Mesenchymal stem cell (in vitro differentiated cells and primary cell): ENCODE results near the gene CIAO2A.

ENCODE experiments used
- DNase-seq: peaks from one replicate; pipeline ENCODE4 v3.0.0-alpha.2; 2013
- H2AFZ ChIP-seq: one replicate; pipeline ENCODE4 v1.6.1; 2013; ENCODE audit warnings: low read depth, mild to moderate bottlenecking, control low read depth, inconsistent platforms, low read length, moderate library complexity
- H2AK5ac ChIP-seq: 2 replicates; pipeline ENCODE4 v1.6.1; 2013; ENCODE audit warnings: low read length, moderate library complexity, mild to moderate bottlenecking, inconsistent platforms; ENCODE audit not compliant: severe bottlenecking
- H2BK120ac ChIP-seq: one replicate; pipeline ENCODE4 v1.6.1; 2013; ENCODE audit warnings: low read depth, mild to moderate bottlenecking, inconsistent platforms, low read length, moderate library complexity
- H2BK12ac ChIP-seq, 2 experiments: one replicate each; pipeline ENCODE4 v1.6.1; 2013; ENCODE audit warnings: inconsistent platforms in 2 of 2, low read length in 2 of 2, mild to moderate bottlenecking in 2 of 2, moderate library complexity in 2 of 2, control low read depth in 1 of 2
- H2BK15ac ChIP-seq: one replicate; pipeline ENCODE4 v1.6.1; 2013; ENCODE audit warnings: mild to moderate bottlenecking, low read depth, inconsistent platforms; ENCODE audit not compliant: poor library complexity, severe bottlenecking
- H2BK5ac ChIP-seq: 2 replicates; pipeline ENCODE4 v1.6.1; 2013; ENCODE audit warnings: low read depth, mild to moderate bottlenecking, low read length, control low read depth, inconsistent platforms; ENCODE audit not compliant: poor library complexity, severe bottlenecking
- H3K14ac ChIP-seq, 2 experiments: one replicate each; pipeline ENCODE4 v1.6.1; 2013; ENCODE audit warnings: inconsistent platforms in 2 of 2, low read length in 2 of 2, control low read depth in 1 of 2, mild to moderate bottlenecking in 1 of 2, moderate library complexity in 1 of 2
- H3K18ac ChIP-seq, 2 experiments: one replicate each; pipeline ENCODE4 v1.6.1; 2013; ENCODE audit warnings: inconsistent platforms in 2 of 2, low read length in 2 of 2, control low read depth in 1 of 2, low read depth in 1 of 2, mild to moderate bottlenecking in 1 of 2
- H3K23ac ChIP-seq, 2 experiments: one replicate each; pipeline ENCODE4 v1.6.1; 2013; ENCODE audit warnings: inconsistent platforms in 2 of 2, low read length in 2 of 2, mild to moderate bottlenecking in 2 of 2, moderate library complexity in 2 of 2, control low read depth in 1 of 2
- H3K27ac ChIP-seq: 2 replicates; pipeline ENCODE4 v1.5.1; 2013; ENCODE audit warnings: mild to moderate bottlenecking, moderate library complexity, low read length, control low read depth, inconsistent platforms; ENCODE audit not compliant: poor library complexity, severe bottlenecking
- H3K27me3 ChIP-seq, 2 experiments: 2 replicates each; pipeline versions ENCODE4 v1.6.1 to v1.7.0; 2013; ENCODE audit warnings: low read length in 2 of 2, mild to moderate bottlenecking in 2 of 2, moderate library complexity in 2 of 2, control low read depth in 1 of 2, inconsistent platforms in 1 of 2; ENCODE audit not compliant: control insufficient read depth in 1 of 2, insufficient read depth in 1 of 2
- H3K36me3 ChIP-seq, 2 experiments: 2 replicates each; pipeline versions ENCODE4 v1.6.1 to v1.7.0; 2013; ENCODE audit warnings: low read length in 2 of 2, control low read depth in 1 of 2, inconsistent platforms in 1 of 2, low read depth in 1 of 2, mild to moderate bottlenecking in 1 of 2; ENCODE audit not compliant: insufficient read depth in 2 of 2, control insufficient read depth in 1 of 2
- H3K4ac ChIP-seq, 2 experiments: one replicate each; pipeline ENCODE4 v1.6.1; 2013; ENCODE audit warnings: inconsistent platforms in 2 of 2, low read length in 2 of 2, mild to moderate bottlenecking in 2 of 2, moderate library complexity in 2 of 2, control low read depth in 1 of 2, low read depth in 1 of 2
- H3K4me1 ChIP-seq: 2 replicates; pipeline ENCODE4 v1.6.1; 2013; ENCODE audit warnings: low read depth, low read length, control low read depth; ENCODE audit not compliant: control insufficient read depth, insufficient read depth
- H3K4me2 ChIP-seq: 2 replicates; pipeline ENCODE4 v1.6.1; 2013; ENCODE audit warnings: low read length, mild to moderate bottlenecking, inconsistent platforms; ENCODE audit not compliant: poor library complexity, severe bottlenecking
- H3K4me3 ChIP-seq, 2 experiments: 2 replicates each; pipeline versions ENCODE4 v1.5.1 to v1.7.0; 2013; ENCODE audit warnings: low read length in 2 of 2, mild to moderate bottlenecking in 2 of 2, control low read depth in 1 of 2, low read depth in 1 of 2; ENCODE audit not compliant: insufficient read depth in 1 of 2
- H3K79me1 ChIP-seq: replicated peaks from 2 replicates; pipeline ENCODE4 v1.6.1; 2013; ENCODE audit warnings: mild to moderate bottlenecking, control low read depth, low read length, inconsistent platforms; ENCODE audit not compliant: poor library complexity, severe bottlenecking
- H3K9ac ChIP-seq: 2 replicates; pipeline ENCODE4 v1.7.0; 2013; ENCODE audit warnings: mild to moderate bottlenecking, low read length, moderate library complexity
- H3K9me3 ChIP-seq: 2 replicates; pipeline ENCODE4 v1.7.0; 2013; ENCODE audit warnings: mild to moderate bottlenecking, low read length; ENCODE audit not compliant: control insufficient read depth
- H4K8ac ChIP-seq: one replicate; pipeline ENCODE4 v1.6.1; 2013; ENCODE audit warnings: inconsistent platforms, mild to moderate bottlenecking, low read length, moderate library complexity
- H4K91ac ChIP-seq: one replicate; pipeline ENCODE4 v1.6.1; 2013; ENCODE audit warnings: mild to moderate bottlenecking, low read length, inconsistent platforms
- WGBS: methylation state at CpG from one replicate; pipeline ENCODE4 v1.1.7; 2013; ENCODE audit warnings: mixed read lengths; 5-methylcytosine and 5-hydroxymethylcytosine counted together

The CIAO2A gene

DNA sequence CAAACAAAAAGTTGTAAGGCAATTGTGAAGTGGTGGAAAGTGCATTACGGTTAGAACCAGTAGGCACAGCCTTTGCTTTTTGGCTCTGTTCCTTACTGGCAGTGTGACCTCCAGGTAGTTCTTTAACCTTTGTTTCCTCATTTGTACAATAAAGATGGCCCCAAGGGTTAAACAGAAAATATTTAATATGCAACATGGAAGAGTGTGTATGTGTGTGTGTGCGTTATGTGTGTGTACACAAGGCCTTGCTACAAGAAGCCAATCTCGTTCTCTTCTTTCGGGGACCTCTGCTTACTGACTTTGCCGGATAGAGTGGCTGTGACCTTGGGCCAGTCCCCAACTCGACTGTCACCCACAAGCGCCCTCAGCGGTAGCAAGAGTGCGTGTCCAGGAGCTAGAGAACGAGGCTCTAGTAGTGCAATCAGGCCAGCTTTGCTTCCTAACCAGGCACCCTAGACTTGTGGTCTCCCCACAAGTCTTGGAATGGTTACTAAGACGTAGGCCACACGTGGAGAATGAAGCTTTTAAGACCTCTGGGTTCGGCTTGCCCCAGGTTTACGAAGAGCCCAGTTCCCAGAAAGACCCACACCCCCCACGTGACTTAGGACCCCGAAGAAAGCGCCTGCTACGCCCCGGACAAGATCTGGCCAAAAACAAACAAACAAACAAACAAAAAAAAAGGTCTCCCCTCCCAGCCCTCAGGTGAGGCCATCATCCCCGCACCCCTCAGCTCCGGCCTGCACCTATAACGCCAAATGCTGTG, 593 bp downstream of the CIAO2A start:
- Histone ChIP-seq H4K91ac (no peak overlapping the region), H3K4me2 (peak overlapping the region; percentile 72), H3K79me1 (peaks cover 8% of the 10 kb centered on the region), H2BK5ac (peak overlapping the region; percentile 4), H3K14ac (peak overlapping the region in 1 of 2 experiments; percentile 91), H2BK15ac (no peak overlapping the region), H2AK5ac (no peak overlapping the region), H3K27me3 (no peaks in the 10 kb centered on the region), H2BK120ac (no peak overlapping the region), H3K9ac (peak overlapping the region; percentile 95), H2AFZ (peak overlapping the region; percentile 84), H3K23ac (no peak overlapping the region), H4K8ac (peak overlapping the region; percentile 76), H3K4me1 (peaks cover 9% of the 10 kb centered on the region), H3K36me3 (peaks cover 3 to 16% of the 10 kb centered on the region in 2 experiments), H3K4me3 (peak overlapping the region; percentile 63 to 89), H3K27ac (peak overlapping the region; percentile 63), H2BK12ac (peak overlapping the region in 1 of 2 experiments; percentile 10), H3K18ac (peak overlapping the region in 1 of 2 experiments; percentile 92), H3K9me3 (no peaks in the 10 kb centered on the region), H3K4ac (peak overlapping the region in 1 of 2 experiments; percentile 92)
- 8% methylated on average over 22 of the region's 22 CpGs for WGBS
- peak; percentile 80 for DNase-seq

DNA sequence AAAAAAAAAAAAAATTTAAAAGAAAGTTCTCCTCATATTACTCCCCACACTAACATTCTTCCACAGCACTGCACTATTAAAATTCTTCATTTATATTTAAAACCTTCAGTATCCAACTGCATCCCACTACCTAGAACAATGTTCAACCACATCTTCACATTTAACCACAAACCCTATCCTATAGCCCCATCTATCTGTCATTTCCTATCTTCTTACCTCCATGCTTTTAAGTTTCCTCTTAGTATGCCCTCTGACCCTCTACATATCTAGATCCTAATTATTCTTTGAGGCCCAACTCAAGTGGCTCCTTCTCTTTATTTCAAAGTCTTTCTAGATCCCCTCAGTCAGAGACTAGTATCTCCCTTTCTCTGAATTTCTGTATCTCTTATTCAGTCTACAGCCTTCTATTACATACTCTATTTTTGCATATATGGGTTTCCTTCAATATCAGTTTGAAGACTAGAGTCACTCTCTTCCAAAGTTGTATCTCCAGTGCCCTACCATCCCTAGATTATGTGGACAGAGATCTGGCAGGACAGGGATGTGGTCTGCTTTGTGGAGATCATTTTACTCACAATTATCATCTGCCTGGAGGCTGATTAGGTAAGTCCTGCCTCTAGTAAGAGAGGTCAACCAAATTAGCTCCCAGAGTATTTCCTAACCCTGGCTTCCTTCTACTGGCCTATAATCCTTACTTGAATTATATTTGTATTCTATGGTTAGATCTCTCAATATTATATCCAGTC, 1.4 kb downstream of the CIAO2A start:
- no peak overlapping the region for H3K27ac ChIP-seq
- H3K4me2 ChIP-seq = no peak overlapping the region
- H3K27me3 ChIP-seq = no peaks in the 10 kb centered on the region
- no peak overlapping the region for H2BK120ac ChIP-seq
- no peak overlapping the region for H2BK15ac ChIP-seq
- no peak overlapping the region for H3K23ac ChIP-seq
- H3K36me3 ChIP-seq = peaks cover 6 to 24% of the 10 kb centered on the region in 2 experiments
- H3K79me1 ChIP-seq = peaks cover 11% of the 10 kb centered on the region
- no peak for DNase-seq
- peaks cover 9% of the 10 kb centered on the region for H3K4me1 ChIP-seq
- no peak overlapping the region for H3K14ac ChIP-seq
- H4K91ac ChIP-seq = no peak overlapping the region
- H2AFZ ChIP-seq = no peak overlapping the region
- H2AK5ac ChIP-seq = no peak overlapping the region
- H3K4me3 ChIP-seq = peak overlapping the region in 1 of 2 experiments; percentile 89
- no peak overlapping the region for H3K4ac ChIP-seq
- H2BK5ac ChIP-seq = no peak overlapping the region
- H4K8ac ChIP-seq = no peak overlapping the region
- no peaks in the 10 kb centered on the region for H3K9me3 ChIP-seq
- H3K18ac ChIP-seq = no peak overlapping the region
- peak overlapping the region; percentile 95 for H3K9ac ChIP-seq
- no peak overlapping the region for H2BK12ac ChIP-seq

DNA sequence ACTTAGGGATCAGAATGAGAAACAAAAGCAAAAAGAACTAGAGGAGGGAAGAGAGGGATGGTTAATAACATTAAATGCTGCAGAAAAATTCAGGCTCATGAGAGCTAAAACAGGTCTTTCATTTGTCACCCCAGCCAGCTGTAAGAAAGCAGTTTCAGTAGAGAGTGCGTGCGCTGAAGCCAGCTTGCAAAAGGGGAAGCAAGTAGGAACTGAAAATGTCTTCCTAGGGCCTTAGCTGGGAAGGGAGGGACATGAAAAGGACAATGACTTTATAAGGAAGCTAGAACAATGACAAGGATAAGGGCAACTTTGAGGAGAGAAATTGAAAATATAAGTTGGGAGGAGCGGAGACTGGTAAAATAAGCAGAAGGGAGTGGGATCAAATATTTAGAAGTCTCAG, 3.1 kb downstream of the CIAO2A start:
- H3K14ac ChIP-seq = no peak overlapping the region
- peaks cover 14% of the 10 kb centered on the region for H3K79me1 ChIP-seq
- no peaks in the 10 kb centered on the region for H3K27me3 ChIP-seq
- no peak overlapping the region for H3K4me3 ChIP-seq
- no peak overlapping the region for H2BK5ac ChIP-seq
- WGBS = 98% methylated on average over 3 of the region's 3 CpGs
- no peaks in the 10 kb centered on the region for H3K9me3 ChIP-seq
- H3K4me1 ChIP-seq = peaks cover 7% of the 10 kb centered on the region
- H2BK120ac ChIP-seq = no peak overlapping the region
- no peak overlapping the region for H4K8ac ChIP-seq
- no peak overlapping the region for H2BK12ac ChIP-seq
- H2BK15ac ChIP-seq = no peak overlapping the region
- DNase-seq = no peak
- H4K91ac ChIP-seq = no peak overlapping the region
- no peak overlapping the region for H3K9ac ChIP-seq
- no peak overlapping the region for H2AK5ac ChIP-seq
- H3K4me2 ChIP-seq = no peak overlapping the region
- peaks cover 12 to 25% of the 10 kb centered on the region in 2 experiments for H3K36me3 ChIP-seq
- H3K18ac ChIP-seq = no peak overlapping the region
- H3K4ac ChIP-seq = no peak overlapping the region
- no peak overlapping the region for H2AFZ ChIP-seq
- H3K23ac ChIP-seq = no peak overlapping the region
- H3K27ac ChIP-seq = no peak overlapping the region

DNA sequence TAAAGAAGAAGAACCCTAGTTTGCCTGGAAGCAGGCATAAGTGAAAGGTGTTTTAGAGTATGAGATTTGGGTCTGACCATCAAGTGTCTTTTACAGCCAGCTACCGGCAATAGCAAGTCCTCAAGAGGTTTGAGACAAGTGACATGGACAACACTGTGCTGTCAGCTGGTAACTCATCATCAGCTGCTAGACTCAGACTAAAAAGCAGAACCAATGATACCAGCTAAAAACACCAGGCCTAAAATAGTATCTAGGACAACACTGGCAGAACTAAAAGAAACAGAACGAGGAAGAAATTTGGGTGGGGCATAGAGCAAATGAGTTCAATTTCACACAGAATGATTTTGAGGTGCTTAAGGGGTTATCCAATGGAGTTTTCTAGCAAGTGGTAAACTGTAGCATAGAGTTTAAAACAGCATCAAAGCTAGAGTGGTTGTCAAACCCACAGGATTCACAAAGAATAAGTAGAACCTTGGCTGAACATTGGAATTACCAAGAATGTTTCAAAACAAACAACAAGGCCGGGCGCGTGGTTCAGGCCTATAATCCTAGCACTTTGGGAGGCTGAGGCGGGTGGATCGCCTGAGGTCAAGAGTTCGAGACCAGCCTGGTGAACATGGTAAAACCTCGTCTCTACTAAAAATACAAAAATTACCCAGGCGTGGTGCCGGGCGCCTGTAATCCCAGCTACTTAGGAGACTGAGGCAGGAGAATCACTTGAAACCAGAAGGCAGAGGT, 3.9 kb downstream of the CIAO2A start:
- Histone ChIP-seq H4K91ac (no peak overlapping the region), H3K4me1 (peaks cover 7% of the 10 kb centered on the region), H2BK15ac (no peak overlapping the region), H3K9me3 (no peaks in the 10 kb centered on the region), H3K79me1 (peaks cover 14% of the 10 kb centered on the region), H3K36me3 (peaks cover 17 to 34% of the 10 kb centered on the region in 2 experiments), H3K14ac (no peak overlapping the region), H4K8ac (no peak overlapping the region), H3K4me2 (no peak overlapping the region), H2BK5ac (no peak overlapping the region), H3K23ac (no peak overlapping the region), H2AFZ (no peak overlapping the region), H3K4ac (no peak overlapping the region), H3K4me3 (no peak overlapping the region), H3K9ac (no peak overlapping the region), H2BK12ac (no peak overlapping the region), H3K27ac (no peak overlapping the region), H3K18ac (no peak overlapping the region), H3K27me3 (no peaks in the 10 kb centered on the region), H2AK5ac (no peak overlapping the region), H2BK120ac (no peak overlapping the region)
- no peak for DNase-seq
- 98% methylated on average over 12 of the region's 12 CpGs for WGBS
